ENCODE data around the gene CLCA1.

CLCA1 gene

GRCh38 chr1:86447198-86447790, 21.4 kb upstream of the CLCA1 start:
- no peak overlapping the region for H3K4me3 ChIP-seq (ENCODE audit: insufficient read length, low read depth)
- H3K9ac ChIP-seq (ENCODE audit: insufficient read length, low read depth): no peak overlapping the region
- H3K27me3 ChIP-seq (ENCODE audit: insufficient read depth, insufficient read length): no peaks in the 10 kb centered on the region
- no peaks in the 10 kb centered on the region for H3K36me3 ChIP-seq (ENCODE audit: insufficient read depth, insufficient read length, low read length)
- no peaks in the 10 kb centered on the region for H3K9me3 ChIP-seq (ENCODE audit: insufficient read depth, low read length)
- DNase-seq (ENCODE audit: low read depth, low spot score): no peak
- no peaks in the 10 kb centered on the region for H3K4me1 ChIP-seq (ENCODE audit: insufficient read depth, insufficient read length)
- TF ChIP-seq SUZ12 (IDR thresholded peaks at IDR 0.05; ENCODE audit: extremely low read depth, insufficient read depth, insufficient read length) (no peak), ZNF274 (IDR thresholded peaks at IDR 0.05; ENCODE audit: low read depth, low read length) (no peak), YY1 (IDR thresholded peaks at IDR 0.05; ENCODE audit: insufficient read depth, insufficient read length) (no peak)

DNA sequence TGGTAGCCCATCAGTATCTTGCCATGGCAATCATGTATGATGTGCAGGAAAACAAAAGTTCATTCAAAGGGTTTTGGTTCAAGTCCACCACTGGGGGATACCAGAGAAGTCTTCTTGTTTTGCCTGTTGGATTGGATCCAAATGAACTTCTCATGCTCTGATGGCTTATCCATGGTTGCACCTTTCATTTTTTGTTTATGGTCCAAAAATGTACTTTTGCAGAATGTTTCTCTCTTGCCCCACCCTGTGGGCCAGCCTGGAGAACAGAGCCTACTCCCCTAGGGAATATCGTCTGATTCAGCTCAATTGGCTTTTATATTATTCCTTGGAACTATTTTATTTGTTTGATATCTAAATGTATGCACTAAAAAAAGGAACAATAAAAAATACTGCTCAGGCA, 20.1 kb upstream of the CLCA1 start:
- Histone ChIP-seq H3K9ac (ENCODE audit: insufficient read length, low read depth) (no peak overlapping the region), H3K4me3 (ENCODE audit: insufficient read length, low read depth) (no peak overlapping the region), H3K4me1 (ENCODE audit: insufficient read depth, insufficient read length) (no peaks in the 10 kb centered on the region), H3K9me3 (ENCODE audit: insufficient read depth, low read length) (no peaks in the 10 kb centered on the region), H3K36me3 (ENCODE audit: insufficient read depth, insufficient read length, low read length) (no peaks in the 10 kb centered on the region), H3K27me3 (ENCODE audit: insufficient read depth, insufficient read length) (no peaks in the 10 kb centered on the region)
- DNase-seq (ENCODE audit: low read depth, low spot score): no peak
- TF ChIP-seq SUZ12 (IDR thresholded peaks at IDR 0.05; ENCODE audit: extremely low read depth, insufficient read depth, insufficient read length) (no peak), ZNF274 (IDR thresholded peaks at IDR 0.05; ENCODE audit: low read depth, low read length) (no peak), YY1 (IDR thresholded peaks at IDR 0.05; ENCODE audit: insufficient read depth, insufficient read length) (no peak)

- TF ChIP-seq YY1 (IDR thresholded peaks at IDR 0.05; ENCODE audit: insufficient read depth, insufficient read length) (no peak), ZNF274 (IDR thresholded peaks at IDR 0.05; ENCODE audit: low read depth, low read length) (no peak), SUZ12 (IDR thresholded peaks at IDR 0.05; ENCODE audit: extremely low read depth, insufficient read depth, insufficient read length) (no peak)
- Histone ChIP-seq H3K27me3 (ENCODE audit: insufficient read depth, insufficient read length) (no peaks in the 10 kb centered on the region), H3K36me3 (ENCODE audit: insufficient read depth, insufficient read length, low read length) (no peaks in the 10 kb centered on the region), H3K9ac (ENCODE audit: insufficient read length, low read depth) (no peak overlapping the region), H3K9me3 (ENCODE audit: insufficient read depth, low read length) (no peaks in the 10 kb centered on the region), H3K4me1 (ENCODE audit: insufficient read depth, insufficient read length) (no peaks in the 10 kb centered on the region), H3K4me3 (ENCODE audit: insufficient read length, low read depth) (no peak overlapping the region)
- DNase-seq (ENCODE audit: low read depth, low spot score): no peak
Observed at GRCh38 chr1:86449103-86449502, 19.6 kb upstream of the CLCA1 start.

- TF ChIP-seq ZNF274 (IDR thresholded peaks at IDR 0.05; ENCODE audit: low read depth, low read length) (no peak), SUZ12 (IDR thresholded peaks at IDR 0.05; ENCODE audit: extremely low read depth, insufficient read depth, insufficient read length) (no peak), YY1 (IDR thresholded peaks at IDR 0.05; ENCODE audit: insufficient read depth, insufficient read length) (no peak)
- Histone ChIP-seq H3K4me1 (ENCODE audit: insufficient read depth, insufficient read length) (no peaks in the 10 kb centered on the region), H3K27me3 (ENCODE audit: insufficient read depth, insufficient read length) (no peaks in the 10 kb centered on the region), H3K9me3 (ENCODE audit: insufficient read depth, low read length) (no peaks in the 10 kb centered on the region), H3K9ac (ENCODE audit: insufficient read length, low read depth) (no peak overlapping the region), H3K36me3 (ENCODE audit: insufficient read depth, insufficient read length, low read length) (no peaks in the 10 kb centered on the region), H3K4me3 (ENCODE audit: insufficient read length, low read depth) (no peak overlapping the region)
- no peak for DNase-seq (ENCODE audit: low read depth, low spot score)
Observed at GRCh38 chr1:86450847-86451246, 17.9 kb upstream of the CLCA1 start.

DNA sequence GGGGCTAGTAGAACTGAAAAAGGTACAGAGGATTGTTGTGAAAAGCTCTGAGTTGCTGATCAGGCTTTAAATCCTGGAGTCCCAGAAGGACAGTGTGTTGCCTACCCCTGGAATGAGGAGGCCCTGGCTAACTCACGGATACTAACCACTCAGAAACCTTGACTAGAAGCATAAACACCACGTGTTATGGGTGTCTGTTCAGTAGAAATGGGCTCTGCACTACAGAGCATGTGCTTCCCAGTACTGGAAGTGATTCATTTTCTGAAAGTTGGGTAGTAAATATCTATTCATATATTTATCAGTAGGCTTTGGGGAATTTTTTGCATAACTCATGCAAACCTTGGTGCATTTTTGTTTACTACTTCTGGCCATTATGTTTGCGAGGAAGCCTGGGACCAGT, 15.1 kb upstream of the CLCA1 start:
- Histone ChIP-seq H3K4me3 (ENCODE audit: insufficient read length, low read depth) (no peak overlapping the region), H3K9me3 (ENCODE audit: insufficient read depth, low read length) (no peaks in the 10 kb centered on the region), H3K36me3 (ENCODE audit: insufficient read depth, insufficient read length, low read length) (no peaks in the 10 kb centered on the region), H3K9ac (ENCODE audit: insufficient read length, low read depth) (no peak overlapping the region), H3K4me1 (ENCODE audit: insufficient read depth, insufficient read length) (no peaks in the 10 kb centered on the region), H3K27me3 (ENCODE audit: insufficient read depth, insufficient read length) (no peaks in the 10 kb centered on the region)
- no peak for DNase-seq (ENCODE audit: low read depth, low spot score)
- TF ChIP-seq YY1 (IDR thresholded peaks at IDR 0.05; ENCODE audit: insufficient read depth, insufficient read length): no peak
- TF ChIP-seq ZNF274 (IDR thresholded peaks at IDR 0.05; ENCODE audit: low read depth, low read length): no peak
- TF ChIP-seq SUZ12 (IDR thresholded peaks at IDR 0.05; ENCODE audit: extremely low read depth, insufficient read depth, insufficient read length): no peak

DNA sequence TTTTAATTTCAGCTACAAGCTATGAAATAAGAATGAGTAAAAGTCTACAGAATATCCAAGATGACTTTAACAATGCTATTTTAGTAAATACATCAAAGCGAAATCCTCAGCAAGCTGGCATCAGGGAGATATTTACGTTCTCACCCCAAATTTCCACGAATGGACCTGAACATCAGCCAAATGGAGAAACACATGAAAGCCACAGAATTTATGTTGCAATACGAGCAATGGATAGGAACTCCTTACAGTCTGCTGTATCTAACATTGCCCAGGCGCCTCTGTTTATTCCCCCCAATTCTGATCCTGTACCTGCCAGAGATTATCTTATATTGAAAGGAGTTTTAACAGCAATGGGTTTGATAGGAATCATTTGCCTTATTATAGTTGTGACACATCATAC, 13.7 kb upstream of the CLCA1 start:
- Histone ChIP-seq H3K4me1 (ENCODE audit: insufficient read depth, insufficient read length) (no peaks in the 10 kb centered on the region), H3K9ac (ENCODE audit: insufficient read length, low read depth) (no peak overlapping the region), H3K27me3 (ENCODE audit: insufficient read depth, insufficient read length) (no peaks in the 10 kb centered on the region), H3K4me3 (ENCODE audit: insufficient read length, low read depth) (no peak overlapping the region), H3K36me3 (ENCODE audit: insufficient read depth, insufficient read length, low read length) (no peaks in the 10 kb centered on the region), H3K9me3 (ENCODE audit: insufficient read depth, low read length) (no peaks in the 10 kb centered on the region)
- TF ChIP-seq SUZ12 (IDR thresholded peaks at IDR 0.05; ENCODE audit: extremely low read depth, insufficient read depth, insufficient read length) (no peak), ZNF274 (IDR thresholded peaks at IDR 0.05; ENCODE audit: low read depth, low read length) (no peak), YY1 (IDR thresholded peaks at IDR 0.05; ENCODE audit: insufficient read depth, insufficient read length) (no peak)
- DNase-seq (ENCODE audit: low read depth, low spot score): no peak

- TF ChIP-seq SUZ12 (IDR thresholded peaks at IDR 0.05; ENCODE audit: extremely low read depth, insufficient read depth, insufficient read length): no peak
- no peak for TF ChIP-seq YY1 (IDR thresholded peaks at IDR 0.05; ENCODE audit: insufficient read depth, insufficient read length)
- TF ChIP-seq ZNF274 (IDR thresholded peaks at IDR 0.05; ENCODE audit: low read depth, low read length): no peak
- Histone ChIP-seq H3K9me3 (ENCODE audit: insufficient read depth, low read length) (no peaks in the 10 kb centered on the region), H3K36me3 (ENCODE audit: insufficient read depth, insufficient read length, low read length) (no peaks in the 10 kb centered on the region), H3K4me1 (ENCODE audit: insufficient read depth, insufficient read length) (no peaks in the 10 kb centered on the region), H3K27me3 (ENCODE audit: insufficient read depth, insufficient read length) (no peaks in the 10 kb centered on the region), H3K4me3 (ENCODE audit: insufficient read length, low read depth) (no peak overlapping the region), H3K9ac (ENCODE audit: insufficient read length, low read depth) (no peak overlapping the region)
- no peak for DNase-seq (ENCODE audit: low read depth, low spot score)
Observed at GRCh38 chr1:86460998-86461397, 7.7 kb upstream of the CLCA1 start.

All from NT2/D1 (cell line).